ENCODE results near the gene GALNT2. TPM values are rescaled to one million over a fixed set of nuclear protein-coding genes. Genes with fewer than 3 reads are reported as not detected.

GALNT2 gene
- total RNA-seq = 10 to 100 TPM; 59.8 to 62.4 TPM

- CTCF ChIA-PET = interaction anchor here (0.8 kb wide), 1 partner anchor 42 kb away, joined by 3 read pairs; no protein-coding TSS in a partner anchor
- H3K4me3 Mint-ChIP-seq = peak within 1 kb of the TSS; percentile 88
- DNase-seq = peak; percentile 89
- H3K27ac Mint-ChIP-seq = peak within 1 kb of the TSS; percentile 83
- H3K4me1 Mint-ChIP-seq (ENCODE audit: low read depth) = peaks cover 44% of the 10 kb centered on the region
- H3K27me3 Mint-ChIP-seq (ENCODE audit: low read depth) = no peaks in the 10 kb centered on the region
- peaks cover 4% of the 10 kb centered on the region for H3K36me3 Mint-ChIP-seq (ENCODE audit: low read depth)
- peaks cover 2% of the 10 kb centered on the region for H3K9me3 Mint-ChIP-seq
- intact Hi-C loops (cut with micrococcal nuclease) = loop anchor here (1.0 to 5.0 kb wide), 6 partner anchors 35 to 726 kb away; no protein-coding TSS in a partner anchor
These were observed at the start of gene GALNT2 for GRCh38 chr1:230066466-230067404. Gene GALNT2 (plus strand): TSS chr1:230067238. CDS start chr1:230067281, 43 bp downstream.

- H3K9me3 Mint-ChIP-seq = peaks cover 5% of the 10 kb centered on the region
- DNase-seq = no peak
- no peak overlapping the region for H3K4me3 Mint-ChIP-seq
- no peaks in the 10 kb centered on the region for H3K4me1 Mint-ChIP-seq (ENCODE audit: low read depth)
- no peak overlapping the region for H3K27ac Mint-ChIP-seq
- H3K36me3 Mint-ChIP-seq (ENCODE audit: low read depth) = no peaks in the 10 kb centered on the region
- CTCF ChIA-PET = no interaction called here
- intact Hi-C loops (cut with micrococcal nuclease) = no loop called here
- H3K27me3 Mint-ChIP-seq (ENCODE audit: low read depth) = no peaks in the 10 kb centered on the region
These were observed 46.6 kb upstream of the GALNT2 start for GRCh38 chr1:230020451-230020850.

GRCh38 chr1:230022666-230023380 lies 44.2 kb upstream of the GALNT2 start:
- no peaks in the 10 kb centered on the region for H3K27me3 Mint-ChIP-seq (ENCODE audit: low read depth)
- peaks cover 11% of the 10 kb centered on the region for H3K9me3 Mint-ChIP-seq
- H3K36me3 Mint-ChIP-seq (ENCODE audit: low read depth) = no peaks in the 10 kb centered on the region
- no peaks in the 10 kb centered on the region for H3K4me1 Mint-ChIP-seq (ENCODE audit: low read depth)
- no peak overlapping the region for H3K4me3 Mint-ChIP-seq
- DNase-seq = no peak
- intact Hi-C loops (cut with micrococcal nuclease) = no loop called here
- no peak overlapping the region for H3K27ac Mint-ChIP-seq
- CTCF ChIA-PET = interaction anchor here (0.6 to 0.9 kb wide), 2 partner anchors 87 to 531 kb away, joined by 3 to 4 read pairs; no protein-coding TSS in a partner anchor

- H3K4me1 Mint-ChIP-seq (ENCODE audit: low read depth) = peaks cover 18% of the 10 kb centered on the region
- intact Hi-C loops (cut with micrococcal nuclease) = no loop called here
- CTCF ChIA-PET = interaction anchor here (0.7 kb wide), 1 partner anchor 8 kb away, joined by 3 read pairs; no protein-coding TSS in a partner anchor
These were observed 41.4 kb upstream of the GALNT2 start for GRCh38 chr1:230025686-230026085.

GRCh38 chr1:230026139-230026538 lies 40.9 kb upstream of the GALNT2 start:
- H3K4me3 Mint-ChIP-seq = no peak overlapping the region
- H3K4me1 Mint-ChIP-seq (ENCODE audit: low read depth) = peaks cover 23% of the 10 kb centered on the region
- peaks cover 11% of the 10 kb centered on the region for H3K9me3 Mint-ChIP-seq
- no peak for DNase-seq
- no peaks in the 10 kb centered on the region for H3K27me3 Mint-ChIP-seq (ENCODE audit: low read depth)
- H3K27ac Mint-ChIP-seq = no peak overlapping the region
- intact Hi-C loops (cut with micrococcal nuclease) = no loop called here
- CTCF ChIA-PET = interaction anchor here (0.7 kb wide), 2 partner anchors 9 to 177 kb away, joined by 3 read pairs; no protein-coding TSS in a partner anchor
- H3K36me3 Mint-ChIP-seq (ENCODE audit: low read depth) = no peaks in the 10 kb centered on the region

More at GRCh38 chr1:230025686-230026085, 41.4 kb upstream of the GALNT2 start:
- H3K9me3 Mint-ChIP-seq = peaks cover 11% of the 10 kb centered on the region
- no peaks in the 10 kb centered on the region for H3K36me3 Mint-ChIP-seq (ENCODE audit: low read depth)
- no peak overlapping the region for H3K27ac Mint-ChIP-seq
- no peak for DNase-seq
- no peak overlapping the region for H3K4me3 Mint-ChIP-seq
- H3K27me3 Mint-ChIP-seq (ENCODE audit: low read depth) = no peaks in the 10 kb centered on the region

GRCh38 chr1:230026572-230026971 lies 40.5 kb upstream of the GALNT2 start:
- H3K4me3 Mint-ChIP-seq = no peak overlapping the region
- peaks cover 11% of the 10 kb centered on the region for H3K9me3 Mint-ChIP-seq
- intact Hi-C loops (cut with micrococcal nuclease) = no loop called here
- CTCF ChIA-PET = interaction anchor here (0.7 kb wide), 1 partner anchor 177 kb away, joined by 3 read pairs; no protein-coding TSS in a partner anchor
- no peaks in the 10 kb centered on the region for H3K36me3 Mint-ChIP-seq (ENCODE audit: low read depth)
- H3K27me3 Mint-ChIP-seq (ENCODE audit: low read depth) = no peaks in the 10 kb centered on the region
- peaks cover 27% of the 10 kb centered on the region for H3K4me1 Mint-ChIP-seq (ENCODE audit: low read depth)
- H3K27ac Mint-ChIP-seq = no peak overlapping the region
- no peak for DNase-seq

- intact Hi-C loops (cut with micrococcal nuclease) = no loop called here
- Mint-ChIP-seq H3K27ac (no peak overlapping the region), H3K9me3 (peaks cover 9% of the 10 kb centered on the region), H3K36me3 (ENCODE audit: low read depth) (no peaks in the 10 kb centered on the region), H3K4me3 (no peak overlapping the region), H3K4me1 (ENCODE audit: low read depth) (peaks cover 29% of the 10 kb centered on the region), H3K27me3 (ENCODE audit: low read depth) (no peaks in the 10 kb centered on the region)
- DNase-seq = no peak
- CTCF ChIA-PET = interaction anchor here (1.3 kb wide), 1 partner anchor 133 kb away, joined by 4 read pairs; no protein-coding TSS in a partner anchor
These were observed 38.3 kb upstream of the GALNT2 start for GRCh38 chr1:230028602-230029223.

- peak; percentile 44 for DNase-seq
- no peaks in the 10 kb centered on the region for H3K36me3 Mint-ChIP-seq (ENCODE audit: low read depth)
- H3K27ac Mint-ChIP-seq = peak overlapping the region; percentile 39
- no peaks in the 10 kb centered on the region for H3K27me3 Mint-ChIP-seq (ENCODE audit: low read depth)
- H3K4me3 Mint-ChIP-seq = peak overlapping the region; percentile 5
- CTCF ChIA-PET = interaction anchor here (2.5 kb wide), 1 partner anchor 81 kb away, joined by 6 read pairs; no protein-coding TSS in a partner anchor
- intact Hi-C loops (cut with micrococcal nuclease) = no loop called here
- peaks cover 6% of the 10 kb centered on the region for H3K9me3 Mint-ChIP-seq
- H3K4me1 Mint-ChIP-seq (ENCODE audit: low read depth) = peaks cover 29% of the 10 kb centered on the region
These were observed 37.6 kb upstream of the GALNT2 start for GRCh38 chr1:230029244-230029941.

- Mint-ChIP-seq H3K4me1 (ENCODE audit: low read depth) (peaks cover 29% of the 10 kb centered on the region), H3K9me3 (peaks cover 6% of the 10 kb centered on the region), H3K27ac (peak overlapping the region; percentile 47), H3K4me3 (no peak overlapping the region), H3K36me3 (ENCODE audit: low read depth) (no peaks in the 10 kb centered on the region), H3K27me3 (ENCODE audit: low read depth) (no peaks in the 10 kb centered on the region)
- DNase-seq = no peak
- intact Hi-C loops (cut with micrococcal nuclease) = loop anchor here (2.0 kb wide), 1 partner anchor 365 kb away; no protein-coding TSS in a partner anchor
- CTCF ChIA-PET = interaction anchor here (0.7 to 2.5 kb wide), 2 partner anchors 56 to 80 kb away, joined by 3 to 6 read pairs; no protein-coding TSS in a partner anchor
These were observed 36.8 kb upstream of the GALNT2 start for GRCh38 chr1:230030122-230030821.

- no peak overlapping the region for H3K4me3 Mint-ChIP-seq
These were observed 35.9 kb upstream of the GALNT2 start for GRCh38 chr1:230031131-230031530.

More at GRCh38 chr1:230031131-230031530, 35.9 kb upstream of the GALNT2 start:
- Mint-ChIP-seq H3K36me3 (ENCODE audit: low read depth) (peaks cover 1% of the 10 kb centered on the region), H3K27ac (peak overlapping the region; percentile 85), H3K9me3 (peaks cover 7% of the 10 kb centered on the region), H3K27me3 (ENCODE audit: low read depth) (no peaks in the 10 kb centered on the region), H3K4me1 (ENCODE audit: low read depth) (peaks cover 29% of the 10 kb centered on the region)
- DNase-seq = peak; percentile 48
- CTCF ChIA-PET = interaction anchor here (0.6 to 2.5 kb wide), 4 partner anchors 41 to 275 kb away, joined by 3 to 6 read pairs (median 4); no protein-coding TSS in a partner anchor
- intact Hi-C loops (cut with micrococcal nuclease) = loop anchor here (1.0 to 2.0 kb wide), 6 partner anchors 36 to 366 kb away; partner anchors contain the start of gene GALNT2
